MG63 (cell line): Measurements from ENCODE around the gene ANAPC2. TPM values are rescaled to one million over a fixed set of nuclear protein-coding genes. Genes with fewer than 3 reads are reported as not detected.

Experiments used
- DNase-seq: peaks from one replicate; pipeline ENCODE4 v3.0.0-alpha.2; 2020
- H3K27me3 ChIP-seq: fragments of 250-450 bp; sonication (Bioruptor Pico); 2 replicates; pipeline ENCODE4 v1.5.1; 2020; ENCODE audit warnings: mild to moderate bottlenecking, moderate library complexity
- H3K36me3 ChIP-seq: fragments of 250-450 bp; sonication (Bioruptor Pico); 2 replicates; pipeline ENCODE4 v1.5.1; 2020; ENCODE audit warnings: mild to moderate bottlenecking, moderate library complexity
- H3K4me3 ChIP-seq: fragments of 250-450 bp; sonication (Bioruptor Pico); 2 replicates; pipeline ENCODE4 v1.5.1; 2020; ENCODE audit warnings: mild to moderate bottlenecking, moderate library complexity
- H3K9me3 ChIP-seq: fragments of 250-450 bp; sonication (Bioruptor Pico); 2 replicates; pipeline ENCODE4 v1.5.1; 2020; ENCODE audit warnings: mild to moderate bottlenecking, moderate library complexity
- total RNA-seq: library from RNA; depleted of rRNA; stranded (reverse); fragments of >200 nt; shearing (Covaris generic); gene quantifications from 2 replicates; pipeline ENCODE4 v1.2.3, GENCODE V29; 2014; ENCODE audit warnings: low replicate concordance

ANAPC2 gene
- total RNA-seq, 1 experiment from 2014 or later, result 34.6 TPM

DNA sequence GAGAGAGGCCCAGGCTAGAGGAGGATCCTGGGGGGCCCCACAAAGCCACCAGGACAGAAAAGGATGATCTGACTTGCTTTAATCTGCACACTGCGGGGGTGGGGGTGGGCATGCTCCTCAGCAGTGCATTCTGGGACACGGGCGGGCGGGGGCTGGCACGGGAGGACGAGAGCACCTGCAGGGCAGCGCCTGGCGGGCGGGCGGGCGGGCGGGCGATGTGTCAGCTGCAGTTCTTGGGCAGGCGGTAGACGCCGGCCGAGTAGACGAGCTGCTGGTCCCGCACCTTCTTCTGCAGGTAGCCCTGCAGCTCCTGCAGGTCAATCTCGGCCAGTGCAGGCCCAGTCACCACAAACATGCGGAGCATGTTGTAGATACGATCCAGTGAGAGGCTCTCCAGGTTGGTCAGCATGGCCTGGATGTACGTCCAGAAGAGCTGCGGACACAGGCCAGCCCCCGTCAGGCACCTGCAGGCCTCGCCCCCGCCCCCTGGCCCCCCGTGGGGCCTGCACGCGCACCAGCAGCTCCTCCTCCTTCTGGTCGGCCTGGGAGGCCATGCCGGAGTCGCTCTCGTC is 13.6 kb downstream of the ANAPC2 start:
- H3K9me3 ChIP-seq, result no peaks in the 10 kb centered on the region
- no peak overlapping the region for H3K4me3 ChIP-seq
- H3K36me3 ChIP-seq, result peaks cover 2% of the 10 kb centered on the region; the same call in 1 of the 2 replicates
- DNase-seq, result no peak
- H3K27me3 ChIP-seq, result no peaks in the 10 kb centered on the region

DNA sequence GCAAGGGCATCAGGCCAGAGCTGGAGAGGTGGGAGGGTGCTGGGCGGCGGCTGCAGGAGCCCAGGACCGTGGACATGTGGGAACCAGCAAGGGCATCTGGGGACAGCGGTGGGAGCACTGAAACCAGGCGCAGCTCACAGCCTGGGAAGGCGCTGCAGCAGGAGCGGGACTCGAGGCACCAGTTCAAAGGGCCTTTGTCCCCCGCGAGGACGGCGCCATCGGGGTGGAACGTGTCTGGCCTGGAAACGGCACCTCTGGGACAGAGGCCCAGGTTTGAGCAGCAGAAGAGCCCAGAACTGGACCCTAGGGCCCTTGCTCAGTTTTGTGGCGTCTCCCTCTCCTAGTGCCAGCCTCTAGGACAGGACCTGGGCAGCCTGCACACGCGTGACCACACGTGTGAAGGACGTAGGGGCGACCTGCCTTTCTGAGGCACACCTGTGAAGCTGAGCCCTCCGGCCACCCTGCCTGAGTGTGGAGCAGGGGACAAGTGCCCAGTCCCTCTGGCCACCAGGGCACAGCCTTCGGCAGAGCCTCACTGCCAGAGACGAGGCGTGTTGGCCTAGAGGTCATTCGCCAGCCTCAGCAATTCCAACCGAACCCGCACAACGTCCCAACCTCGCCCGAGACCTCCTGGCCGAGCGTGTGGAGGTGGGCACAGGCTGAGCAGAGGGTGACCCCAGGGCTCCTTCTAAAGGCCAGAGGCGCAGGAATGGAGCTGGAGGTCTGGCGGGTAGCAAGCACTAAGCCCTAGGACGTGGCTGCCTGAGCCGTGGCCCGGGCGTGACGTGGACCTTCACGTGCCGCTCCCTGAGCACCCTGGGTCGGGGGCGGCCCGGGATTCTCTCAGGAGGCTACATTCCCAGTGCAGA is 14.3 kb downstream of the ANAPC2 start:
- Histone ChIP-seq H3K36me3 (peaks cover 2% of the 10 kb centered on the region; the same call in 1 of the 2 replicates), H3K9me3 (no peaks in the 10 kb centered on the region), H3K27me3 (peaks cover 2% of the 10 kb centered on the region; the same call in 1 of the 2 replicates), H3K4me3 (no peak overlapping the region)
- no peak for DNase-seq

- Histone ChIP-seq H3K4me3 (no peak overlapping the region), H3K9me3 (no peaks in the 10 kb centered on the region), H3K36me3 (no peaks in the 10 kb centered on the region), H3K27me3 (peaks cover 7% of the 10 kb centered on the region)
- DNase-seq, result no peak
These were observed 15.2 kb downstream of the ANAPC2 start for GRCh38 chr9:137172901-137173795.

DNA sequence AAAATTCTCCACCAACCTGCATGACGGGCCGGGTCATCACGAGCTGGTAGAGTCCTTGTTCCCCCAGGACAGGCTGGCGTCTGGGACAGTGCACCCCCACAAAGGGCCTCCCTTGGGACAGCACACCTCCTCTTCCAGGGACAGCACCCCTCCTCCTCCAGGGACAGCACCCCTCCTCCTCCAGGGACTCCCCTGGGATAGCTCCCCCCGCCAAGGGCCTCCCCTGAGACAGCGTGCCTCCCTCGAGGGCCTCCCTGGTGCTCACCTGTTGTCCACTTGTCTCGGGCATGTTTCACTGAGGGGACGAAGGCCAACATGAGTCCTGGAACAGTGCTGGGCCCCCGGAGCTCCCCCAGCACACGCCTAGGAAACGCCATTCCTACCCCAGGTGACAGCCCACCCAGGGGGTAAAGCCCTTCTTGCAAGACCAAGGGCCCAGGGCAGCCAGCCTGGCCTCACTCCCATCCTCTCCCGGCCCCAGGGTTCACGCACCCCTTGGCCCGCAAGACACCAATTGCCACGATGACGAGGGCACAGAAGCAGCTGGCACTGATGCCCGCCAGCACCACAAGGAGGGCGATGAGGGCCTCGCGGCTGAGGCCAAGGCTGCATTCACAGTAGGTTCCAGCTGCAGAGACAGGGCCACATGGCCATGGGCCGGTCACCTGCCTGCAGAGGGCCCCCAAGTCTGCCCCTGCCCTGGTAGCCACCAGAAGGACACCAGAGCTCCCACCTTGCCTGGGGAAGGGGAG is 17.0 kb downstream of the ANAPC2 start:
- H3K4me3 ChIP-seq, result no peak overlapping the region
- DNase-seq, result no peak
- H3K27me3 ChIP-seq, result peaks cover 24% of the 10 kb centered on the region
- no peaks in the 10 kb centered on the region for H3K9me3 ChIP-seq
- no peaks in the 10 kb centered on the region for H3K36me3 ChIP-seq

- Histone ChIP-seq H3K9me3 (no peaks in the 10 kb centered on the region), H3K27me3 (peaks cover 26% of the 10 kb centered on the region), H3K36me3 (no peaks in the 10 kb centered on the region), H3K4me3 (no peak overlapping the region)
- DNase-seq, result no peak
These were observed 17.7 kb downstream of the ANAPC2 start for GRCh38 chr9:137170486-137171148.

DNA sequence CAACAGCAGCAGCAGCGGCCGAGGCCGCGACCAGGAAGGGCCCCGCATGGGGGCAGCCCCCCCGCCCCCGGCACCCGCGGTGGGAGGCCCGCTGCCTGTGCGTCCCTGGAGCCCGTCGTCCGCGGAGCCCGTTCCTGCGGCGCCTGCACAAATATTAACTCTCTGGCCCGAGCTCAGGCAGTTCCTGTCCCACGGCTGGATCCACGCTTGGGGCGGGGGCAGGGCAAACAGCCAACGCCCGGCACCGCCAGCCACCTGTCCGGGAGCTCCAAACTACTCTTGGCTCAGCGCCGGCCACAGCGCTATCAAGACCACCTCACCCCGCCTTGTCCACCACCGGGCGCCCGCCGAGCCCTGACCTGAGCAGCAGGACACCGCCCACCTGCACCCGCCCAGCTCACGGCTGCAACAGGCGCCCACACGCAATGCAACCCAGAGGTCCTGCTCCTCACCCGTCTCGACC is 18.4 kb downstream of the ANAPC2 start, which contains the start of gene LRRC26:
TSS of gene LRRC26 (minus strand) at position 156 of the 463 bp plus-strand sequence. CDS start at position 48, 108 bp downstream.
- peaks cover 26% of the 10 kb centered on the region for H3K27me3 ChIP-seq
- no peak within 1 kb of the TSS; the same call in 1 of the 2 replicates for H3K4me3 ChIP-seq
- H3K36me3 ChIP-seq, result no peaks in the 10 kb centered on the region
- H3K9me3 ChIP-seq, result no peaks in the 10 kb centered on the region
- no peak for DNase-seq

- no peaks in the 10 kb centered on the region for H3K9me3 ChIP-seq
- no peaks in the 10 kb centered on the region for H3K36me3 ChIP-seq
- DNase-seq, result peak; percentile 56
- no peak overlapping the region; the same call in 1 of the 2 replicates for H3K4me3 ChIP-seq
- peaks cover 26% of the 10 kb centered on the region for H3K27me3 ChIP-seq
These were observed 19.2 kb downstream of the ANAPC2 start for GRCh38 chr9:137168904-137169856.

DNA sequence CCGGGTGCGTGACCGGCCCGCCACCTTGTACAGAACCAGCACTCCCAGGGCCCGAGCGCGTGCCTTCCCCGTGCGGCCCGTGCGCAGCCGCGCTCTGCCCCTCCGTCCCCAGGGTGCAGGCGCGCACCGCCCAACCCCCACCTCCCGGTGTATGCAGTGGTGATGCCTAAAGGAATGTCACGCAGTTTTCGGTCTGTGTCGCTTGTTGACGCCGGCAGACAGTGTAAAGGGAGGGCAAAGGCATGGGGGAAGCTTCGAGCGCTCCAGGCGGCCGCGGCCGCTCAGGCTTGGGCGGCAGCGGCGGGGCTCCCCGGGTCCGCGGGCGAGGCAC is 19.8 kb downstream of the ANAPC2 start:
- peaks cover 32% of the 10 kb centered on the region for H3K27me3 ChIP-seq
- no peak for DNase-seq
- no peak overlapping the region; the same call in 1 of the 2 replicates for H3K4me3 ChIP-seq
- H3K36me3 ChIP-seq, result no peaks in the 10 kb centered on the region
- H3K9me3 ChIP-seq, result no peaks in the 10 kb centered on the region

- no peak overlapping the region for H3K4me3 ChIP-seq
- no peaks in the 10 kb centered on the region for H3K36me3 ChIP-seq
- DNase-seq, result peak; percentile 34
- H3K27me3 ChIP-seq, result peaks cover 37% of the 10 kb centered on the region
- no peaks in the 10 kb centered on the region for H3K9me3 ChIP-seq
These were observed 20.4 kb downstream of the ANAPC2 start for GRCh38 chr9:137167747-137168572.

GRCh38 chr9:137167277-137167746 is 21.0 kb downstream of the ANAPC2 start:
- no peak overlapping the region for H3K4me3 ChIP-seq
- H3K36me3 ChIP-seq, result no peaks in the 10 kb centered on the region
- no peaks in the 10 kb centered on the region for H3K9me3 ChIP-seq
- H3K27me3 ChIP-seq, result peaks cover 44% of the 10 kb centered on the region
- DNase-seq, result no peak

DNA sequence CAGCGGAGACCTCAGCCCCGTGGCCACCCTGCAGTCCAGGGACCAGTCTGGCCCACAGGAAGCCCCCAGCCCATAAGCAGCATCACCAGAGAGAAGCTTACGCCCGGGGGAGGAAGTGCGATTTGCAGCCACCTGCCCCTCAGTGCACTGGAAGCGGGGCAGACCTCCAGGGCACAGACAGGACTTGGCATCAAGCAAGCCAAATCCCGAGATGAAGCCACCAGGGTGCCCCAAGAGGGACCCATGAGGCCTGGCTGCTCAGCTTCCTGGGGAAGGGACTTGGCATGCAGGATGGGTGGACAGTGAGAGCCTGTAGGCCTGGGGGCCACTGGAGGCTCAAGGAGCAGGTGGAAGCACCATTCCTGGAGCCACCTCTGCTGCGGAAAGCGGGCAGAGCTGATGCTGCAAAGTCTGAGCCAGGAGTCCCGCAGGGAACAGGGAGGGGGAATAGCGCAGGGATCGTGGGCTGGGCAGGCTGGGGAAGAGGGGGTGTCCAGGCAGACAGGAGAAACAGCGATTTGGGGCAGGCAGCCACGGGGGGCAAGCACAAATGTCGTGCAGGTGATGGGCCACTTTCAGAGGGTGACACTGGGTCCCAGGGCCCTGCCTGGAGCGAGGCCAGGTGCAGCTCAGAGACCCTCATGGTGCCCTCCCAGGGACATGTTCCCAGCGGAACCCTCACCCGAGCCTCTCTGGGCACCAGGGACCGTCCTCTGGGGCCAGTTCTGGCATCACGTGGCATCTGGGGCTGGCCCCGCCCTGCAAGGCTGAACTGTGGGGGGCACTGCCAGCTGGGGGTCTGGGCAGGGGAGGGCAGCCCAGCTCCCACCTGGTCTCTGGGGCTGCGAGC is 21.8 kb downstream of the ANAPC2 start:
- H3K4me3 ChIP-seq, result no peak overlapping the region
- no peaks in the 10 kb centered on the region for H3K9me3 ChIP-seq
- DNase-seq, result no peak
- H3K36me3 ChIP-seq, result no peaks in the 10 kb centered on the region
- H3K27me3 ChIP-seq, result peaks cover 49% of the 10 kb centered on the region

- Histone ChIP-seq H3K4me3 (no peak overlapping the region), H3K36me3 (no peaks in the 10 kb centered on the region), H3K27me3 (peaks cover 54% of the 10 kb centered on the region), H3K9me3 (no peaks in the 10 kb centered on the region)
- no peak for DNase-seq
These were observed 23.0 kb downstream of the ANAPC2 start for GRCh38 chr9:137165250-137165836.
